HepG2 (cell line): ENCODE measurements around the gene MRPL9. TPM values are rescaled to one million over a fixed set of nuclear protein-coding genes. Genes with fewer than 3 reads are reported as not detected.
A peak's percentile ranks its signal among the peaks of the same experiment; 100 is the strongest.

ENCODE experiments used
- CCAR2 ChIP-seq: fragments of 200-400 bp; formaldehyde crosslinking; optimal IDR thresholded peaks from 2 replicates; pipeline ENCODE3; 2018; ENCODE audit warnings: low read depth, mild to moderate bottlenecking, low read length, moderate library complexity
- CCDC6 ChIP-seq: sonication (generic); formaldehyde crosslinking; IDR thresholded peaks from 2 replicates; pipeline ENCODE4 v1.8.1; 2022; ENCODE audit warnings: mild to moderate bottlenecking, missing genetic modification reagents, moderate library complexity
- ETV5 ChIP-seq: IDR thresholded peaks from 2 replicates; pipeline ENCODE4 v1.6.1; 2018; ENCODE audit warnings: missing biosample characterization, missing genetic modification reagents, inconsistent platforms, borderline replicate concordance
- GZF1 ChIP-seq: sonication (generic); formaldehyde crosslinking; IDR thresholded peaks from 2 replicates; pipeline ENCODE4 v1.5.1; 2020; ENCODE audit warnings: mild to moderate bottlenecking, missing genetic modification reagents
- JDP2 ChIP-seq: sonication (generic); formaldehyde crosslinking; IDR thresholded peaks from 2 replicates; pipeline ENCODE4 v1.8.1; 2022; ENCODE audit warnings: missing genetic modification reagents, borderline replicate concordance
- PHB2 ChIP-seq: fragments of 450-650 bp; IDR thresholded peaks from 2 replicates; pipeline ENCODE4 v1.6.1; 2018; ENCODE audit not compliant: partially characterized antibody
- PITX1 ChIP-seq: sonication (generic); formaldehyde crosslinking; IDR thresholded peaks from 2 replicates; pipeline ENCODE4 v1.5.1; 2020; ENCODE audit warnings: mild to moderate bottlenecking, missing genetic modification reagents
- POLR2A ChIP-seq, 2 experiments: IDR thresholded peaks; 2 replicates each; pipeline ENCODE4 v1.6.1; 2011; ENCODE audit warnings: low read depth in 2 of 2, low read length in 2 of 2, mild to moderate bottlenecking in 1 of 2, moderate library complexity in 1 of 2; ENCODE audit not compliant: insufficient read depth in 1 of 2
- ZBTB8A ChIP-seq: sonication (generic); formaldehyde crosslinking; IDR thresholded peaks from 2 replicates; pipeline ENCODE4 v1.4.0; 2020; ENCODE audit warnings: mild to moderate bottlenecking, low read depth, missing genetic modification reagents, borderline replicate concordance
- ZNF101 ChIP-seq: sonication (generic); formaldehyde crosslinking; IDR thresholded peaks from 2 replicates; pipeline ENCODE4 v1.4.0; 2020; ENCODE audit warnings: mild to moderate bottlenecking, low read depth, missing genetic modification reagents, borderline replicate concordance
- ZNF138 ChIP-seq: sonication (generic); formaldehyde crosslinking; IDR thresholded peaks from 2 replicates; pipeline ENCODE4 v1.5.0; 2020; ENCODE audit warnings: mild to moderate bottlenecking, low read depth, missing genetic modification reagents
- ZNF225 ChIP-seq: sonication (generic); formaldehyde crosslinking; IDR thresholded peaks from 2 replicates; pipeline ENCODE4 v1.4.0; 2020; ENCODE audit warnings: mild to moderate bottlenecking, missing genetic modification reagents
- ZNF383 ChIP-seq: sonication (generic); formaldehyde crosslinking; IDR thresholded peaks from 2 replicates; pipeline ENCODE4 v1.4.0; 2020; ENCODE audit warnings: missing genetic modification reagents, mild to moderate bottlenecking, borderline replicate concordance
- ZNF557 ChIP-seq: sonication (generic); formaldehyde crosslinking; IDR thresholded peaks from 2 replicates; pipeline ENCODE4 v1.4.0; 2020; ENCODE audit warnings: missing genetic modification reagents
- polyA plus RNA-seq, 8 experiments: library from polyadenylated mRNA; depleted of rRNA in 3 of 8; stranded (reverse) in 7 of 8; unstranded in 1 of 8; fragments of >200 nt; fragmentation: Illumina TruSeq in 4 of 8; extraction: Trizol in 4 of 8; gene quantifications; 2 replicates each; pipeline versions ENCODE4 v1.2.1 to v1.2.3, GENCODE V29; 2011 to 2016; ENCODE audit warnings: low read depth in 4 of 8, missing spikeins in 1 of 8, mixed read lengths in 1 of 8; ENCODE audit not compliant: insufficient read depth in 1 of 8
- total RNA-seq, 5 experiments: library from RNA; depleted of rRNA; stranded (reverse); fragments of >200 nt; fragmentation: Illumina TruSeq; extraction: Trizol; gene quantifications; 2 replicates each; pipeline ENCODE4 v1.2.3, GENCODE V29; 2016; ENCODE audit warnings: low read depth in 1 of 5
- TF ChIP-seq, protein P1 (sequence below): sonication (generic); formaldehyde crosslinking; conservative IDR thresholded peaks from 2 replicates; pipeline ENCODE4 v1.4.0; 2020; ENCODE audit warnings: missing genetic modification reagents
- TF ChIP-seq, protein P2 (sequence below): sonication (generic); formaldehyde crosslinking; IDR thresholded peaks from 2 replicates; pipeline ENCODE4 v1.4.0; 2020; ENCODE audit warnings: missing genetic modification reagents, borderline replicate concordance
- TF ChIP-seq, protein P3 (sequence below): sonication (generic); formaldehyde crosslinking; IDR thresholded peaks from 2 replicates; pipeline ENCODE4 v1.5.1; 2020; ENCODE audit warnings: missing genetic modification reagents, mild to moderate bottlenecking, borderline replicate concordance
- TF ChIP-seq, protein P4 (sequence below): sonication (generic); formaldehyde crosslinking; IDR thresholded peaks from 2 replicates; pipeline ENCODE4 v1.5.1; 2020; ENCODE audit warnings: mild to moderate bottlenecking, missing genetic modification reagents, moderate library complexity

Gene MRPL9
- total and polyA plus RNA-seq, 2 of the 13 experiments (the other 11 are each of a cell fraction or from before 2014, with no cell fraction given) = 72.1 to 107 TPM

DNA sequence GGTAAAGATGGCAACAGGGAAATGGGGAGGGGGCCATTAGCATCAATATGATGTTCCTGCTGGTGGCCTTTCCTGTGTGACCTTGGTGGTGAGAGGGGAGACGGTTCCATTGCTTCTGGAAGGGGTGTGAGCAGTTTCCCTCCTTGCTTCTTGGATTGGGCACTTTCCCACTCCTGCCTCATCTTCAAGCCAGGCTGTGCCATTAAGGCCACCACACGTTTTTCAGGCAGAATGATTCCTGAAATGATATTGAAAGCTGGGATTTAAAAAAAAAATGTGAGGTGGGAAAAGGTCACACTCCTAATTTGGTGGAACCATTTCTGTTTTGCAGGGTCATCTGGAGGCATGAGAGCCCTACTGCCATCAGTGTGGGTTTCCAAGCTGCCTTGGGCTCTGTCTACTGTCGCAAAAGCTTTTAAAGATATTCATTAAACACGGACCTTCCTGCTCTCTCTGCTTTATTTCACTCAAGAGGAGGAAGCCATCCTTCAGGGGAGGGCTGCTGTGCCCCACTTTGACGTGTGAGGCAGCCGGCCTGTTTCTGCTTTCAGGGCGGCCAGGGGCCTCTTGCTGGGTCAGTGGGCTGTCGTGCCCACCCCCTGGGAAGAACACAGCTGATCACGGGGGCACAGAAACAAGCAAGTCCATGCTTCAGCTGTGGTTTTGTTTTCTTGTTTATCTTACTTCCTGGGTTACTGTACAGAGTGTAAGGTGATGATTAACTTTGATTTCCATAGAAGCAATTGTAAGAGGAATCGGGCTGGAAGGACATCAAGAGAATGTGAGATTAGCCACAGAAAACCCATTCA is 33.9 kb downstream of the MRPL9 start (continued):
- TF ChIP-seq CCDC6 (CRISPR knock-in tag) (no peak), ZNF225 (CRISPR knock-in tag) (no peak), ZNF383 (CRISPR knock-in tag) (no peak), JDP2 (CRISPR knock-in tag) (no peak), PITX1 (CRISPR knock-in tag) (0 out of 2 replicates have a peak, but pooled peaks have one; percentile 16), ZBTB8A (no peak), GZF1 (CRISPR knock-in tag) (no peak; the same call in 1 of the 2 replicates), POLR2A (IDR thresholded peaks at IDR 0.05; ENCODE audit: insufficient read depth in 1 of 2, low read depth in 2 of 2, low read length in 2 of 2) (no peak), CCAR2 (no peak), ZNF101 (CRISPR knock-in tag) (no peak), PHB2 (no peak), ZNF138 (CRISPR knock-in tag) (no peak), ETV5 (CRISPR knock-in tag) (0 out of 2 replicates have a peak, but pooled peaks have one; percentile 28), ZNF557 (no peak)
- TF ChIP-seq, protein P1, sequence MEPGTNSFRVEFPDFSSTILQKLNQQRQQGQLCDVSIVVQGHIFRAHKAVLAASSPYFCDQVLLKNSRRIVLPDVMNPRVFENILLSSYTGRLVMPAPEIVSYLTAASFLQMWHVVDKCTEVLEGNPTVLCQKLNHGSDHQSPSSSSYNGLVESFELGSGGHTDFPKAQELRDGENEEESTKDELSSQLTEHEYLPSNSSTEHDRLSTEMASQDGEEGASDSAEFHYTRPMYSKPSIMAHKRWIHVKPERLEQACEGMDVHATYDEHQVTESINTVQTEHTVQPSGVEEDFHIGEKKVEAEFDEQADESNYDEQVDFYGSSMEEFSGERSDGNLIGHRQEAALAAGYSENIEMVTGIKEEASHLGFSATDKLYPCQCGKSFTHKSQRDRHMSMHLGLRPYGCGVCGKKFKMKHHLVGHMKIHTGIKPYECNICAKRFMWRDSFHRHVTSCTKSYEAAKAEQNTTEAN (CRISPR knock-in tag) = no peak
- TF ChIP-seq, protein P2, sequence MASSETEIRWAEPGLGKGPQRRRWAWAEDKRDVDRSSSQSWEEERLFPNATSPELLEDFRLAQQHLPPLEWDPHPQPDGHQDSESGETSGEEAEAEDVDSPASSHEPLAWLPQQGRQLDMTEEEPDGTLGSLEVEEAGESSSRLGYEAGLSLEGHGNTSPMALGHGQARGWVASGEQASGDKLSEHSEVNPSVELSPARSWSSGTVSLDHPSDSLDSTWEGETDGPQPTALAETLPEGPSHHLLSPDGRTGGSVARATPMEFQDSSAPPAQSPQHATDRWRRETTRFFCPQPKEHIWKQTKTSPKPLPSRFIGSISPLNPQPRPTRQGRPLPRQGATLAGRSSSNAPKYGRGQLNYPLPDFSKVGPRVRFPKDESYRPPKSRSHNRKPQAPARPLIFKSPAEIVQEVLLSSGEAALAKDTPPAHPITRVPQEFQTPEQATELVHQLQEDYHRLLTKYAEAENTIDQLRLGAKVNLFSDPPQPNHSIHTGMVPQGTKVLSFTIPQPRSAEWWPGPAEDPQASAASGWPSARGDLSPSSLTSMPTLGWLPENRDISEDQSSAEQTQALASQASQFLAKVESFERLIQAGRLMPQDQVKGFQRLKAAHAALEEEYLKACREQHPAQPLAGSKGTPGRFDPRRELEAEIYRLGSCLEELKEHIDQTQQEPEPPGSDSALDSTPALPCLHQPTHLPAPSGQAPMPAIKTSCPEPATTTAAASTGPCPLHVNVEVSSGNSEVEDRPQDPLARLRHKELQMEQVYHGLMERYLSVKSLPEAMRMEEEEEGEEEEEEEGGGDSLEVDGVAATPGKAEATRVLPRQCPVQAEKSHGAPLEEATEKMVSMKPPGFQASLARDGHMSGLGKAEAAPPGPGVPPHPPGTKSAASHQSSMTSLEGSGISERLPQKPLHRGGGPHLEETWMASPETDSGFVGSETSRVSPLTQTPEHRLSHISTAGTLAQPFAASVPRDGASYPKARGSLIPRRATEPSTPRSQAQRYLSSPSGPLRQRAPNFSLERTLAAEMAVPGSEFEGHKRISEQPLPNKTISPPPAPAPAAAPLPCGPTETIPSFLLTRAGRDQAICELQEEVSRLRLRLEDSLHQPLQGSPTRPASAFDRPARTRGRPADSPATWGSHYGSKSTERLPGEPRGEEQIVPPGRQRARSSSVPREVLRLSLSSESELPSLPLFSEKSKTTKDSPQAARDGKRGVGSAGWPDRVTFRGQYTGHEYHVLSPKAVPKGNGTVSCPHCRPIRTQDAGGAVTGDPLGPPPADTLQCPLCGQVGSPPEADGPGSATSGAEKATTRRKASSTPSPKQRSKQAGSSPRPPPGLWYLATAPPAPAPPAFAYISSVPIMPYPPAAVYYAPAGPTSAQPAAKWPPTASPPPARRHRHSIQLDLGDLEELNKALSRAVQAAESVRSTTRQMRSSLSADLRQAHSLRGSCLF (CRISPR knock-in tag) = no peak
- TF ChIP-seq, protein P3, sequence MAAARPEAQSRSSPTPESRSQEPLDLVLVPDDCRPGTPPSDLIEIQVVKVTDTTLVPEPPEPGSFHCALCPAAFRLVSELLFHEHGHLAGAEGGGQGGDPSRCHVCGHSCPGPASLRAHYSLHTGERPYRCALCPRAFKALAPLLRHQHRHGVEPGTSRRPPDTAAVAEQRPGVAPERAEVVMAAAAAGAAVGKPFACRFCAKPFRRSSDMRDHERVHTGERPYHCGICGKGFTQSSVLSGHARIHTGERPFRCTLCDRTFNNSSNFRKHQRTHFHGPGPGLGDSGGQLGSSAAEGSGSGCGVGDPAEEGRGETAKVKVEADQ (CRISPR knock-in tag) = no peak
- TF ChIP-seq, protein P4, sequence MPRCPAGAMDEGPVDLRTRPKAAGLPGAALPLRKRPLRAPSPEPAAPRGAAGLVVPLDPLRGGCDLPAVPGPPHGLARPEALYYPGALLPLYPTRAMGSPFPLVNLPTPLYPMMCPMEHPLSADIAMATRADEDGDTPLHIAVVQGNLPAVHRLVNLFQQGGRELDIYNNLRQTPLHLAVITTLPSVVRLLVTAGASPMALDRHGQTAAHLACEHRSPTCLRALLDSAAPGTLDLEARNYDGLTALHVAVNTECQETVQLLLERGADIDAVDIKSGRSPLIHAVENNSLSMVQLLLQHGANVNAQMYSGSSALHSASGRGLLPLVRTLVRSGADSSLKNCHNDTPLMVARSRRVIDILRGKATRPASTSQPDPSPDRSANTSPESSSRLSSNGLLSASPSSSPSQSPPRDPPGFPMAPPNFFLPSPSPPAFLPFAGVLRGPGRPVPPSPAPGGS (CRISPR knock-in tag) = no peak
